Measurements from ENCODE around the gene CDCP1. TPM values are rescaled to one million over a fixed set of nuclear protein-coding genes. Genes with fewer than 3 reads are reported as not detected.
"Not testable (repeated sequence)": the region's sequence is repeated elsewhere in the genome, so short reads cannot be mapped to it uniquely, and the experiment has no call there.

CDCP1 gene
- total and polyA plus RNA-seq, 2 donors (not counting 1 experiment from before 2014, with no cell fraction given) = not detected

GRCh38 chr3:45140770-45141155 lies 5.4 kb downstream of the CDCP1 start:
- H3K27ac Mint-ChIP-seq; H4K20me1 ChIP-seq (ENCODE audit: control insufficient read depth, insufficient read depth, low read length, poor library complexity, severe bottlenecking); DNase-seq; ATAC-seq (ENCODE audit: low read depth); H3K4me3 Mint-ChIP-seq; H3K9ac ChIP-seq (ENCODE audit: low read length); H3K36me3 ChIP-seq (replicated peaks in 1 of 2; ENCODE audit: control extremely low read depth in 1 of 2, control insufficient read depth in 1 of 2, extremely low read depth in 1 of 2, insufficient read depth in 2 of 2, low read length in 1 of 2); H2AFZ ChIP-seq (ENCODE audit: insufficient read depth, low read depth, low read length, poor library complexity, severe bottlenecking); H3K9me3 ChIP-seq (ENCODE audit: control extremely low read depth in 1 of 3, control insufficient read depth in 2 of 3, insufficient read depth in 1 of 3, low read length in 2 of 3); H3K4me2 ChIP-seq (replicated peaks; ENCODE audit: low read depth, low read length, poor library complexity, severe bottlenecking); H3K4me3 ChIP-seq (ENCODE audit: control extremely low read depth in 1 of 5, extremely low read depth in 1 of 5, insufficient read depth in 1 of 5, low read depth in 2 of 5, low read length in 4 of 5); H3K79me2 ChIP-seq (ENCODE audit: control insufficient read depth, insufficient read depth, low read length); H3K9me3 Mint-ChIP-seq (ENCODE audit: insufficient read depth); POLR2A ChIA-PET; CTCF ChIA-PET; H3K27ac ChIP-seq (ENCODE audit: low read length in 2 of 2); intact Hi-C loops (cut with micrococcal nuclease): not testable (repeated sequence)
- Mint-ChIP-seq H3K4me1 (peaks cover 18% of the 10 kb centered on the region), H3K27me3 (peaks cover 41% of the 10 kb centered on the region)
- peaks cover 15 to 19% of the 10 kb centered on the region in 2 donors for H3K4me1 ChIP-seq (ENCODE audit: control insufficient read depth in 2 of 2, insufficient read depth in 2 of 2, low read length in 2 of 2)
- H3K27me3 ChIP-seq (replicated peaks in 1 of 4; ENCODE audit: control extremely low read depth in 1 of 4, control insufficient read depth in 3 of 4, insufficient read depth in 4 of 4, low read length in 3 of 4) = peaks cover 0 to 16% (median 7%) of the 10 kb centered on the region in 4 experiments
- 100% methylated on average over 1 of the region's 4 CpGs for WGBS (ENCODE audit: insufficient coverage)

GRCh38 chr3:45140141-45140769 lies 5.9 kb downstream of the CDCP1 start:
- no peak for DNase-seq
- Histone ChIP-seq H3K9ac (ENCODE audit: low read length) (no peak overlapping the region), H3K27me3 (replicated peaks in 1 of 4; ENCODE audit: control extremely low read depth in 1 of 4, control insufficient read depth in 3 of 4, insufficient read depth in 4 of 4, low read length in 3 of 4) (peaks cover 0 to 11% (median 5%) of the 10 kb centered on the region in 4 experiments), H3K4me3 (ENCODE audit: control extremely low read depth in 1 of 5, extremely low read depth in 1 of 5, insufficient read depth in 1 of 5, low read depth in 2 of 5, low read length in 4 of 5) (no peak overlapping the region), H3K4me1 (ENCODE audit: control insufficient read depth in 2 of 2, insufficient read depth in 2 of 2, low read length in 2 of 2) (peaks cover 10 to 14% of the 10 kb centered on the region in 2 donors), H3K4me2 (replicated peaks; ENCODE audit: low read depth, low read length, poor library complexity, severe bottlenecking) (no peak overlapping the region), H3K79me2 (ENCODE audit: control insufficient read depth, insufficient read depth, low read length) (no peaks in the 10 kb centered on the region), H3K27ac (ENCODE audit: low read length in 2 of 2) (no peak overlapping the region), H3K9me3 (ENCODE audit: control extremely low read depth in 1 of 3, control insufficient read depth in 2 of 3, insufficient read depth in 1 of 3, low read length in 2 of 3) (peaks cover 0 to under 1% (median 0%) of the 10 kb centered on the region in 3 donors), H2AFZ (ENCODE audit: insufficient read depth, low read depth, low read length, poor library complexity, severe bottlenecking) (no peak overlapping the region), H4K20me1 (ENCODE audit: control insufficient read depth, insufficient read depth, low read length, poor library complexity, severe bottlenecking) (no peaks in the 10 kb centered on the region), H3K36me3 (replicated peaks in 1 of 2; ENCODE audit: control extremely low read depth in 1 of 2, control insufficient read depth in 1 of 2, extremely low read depth in 1 of 2, insufficient read depth in 2 of 2, low read length in 1 of 2) (no peaks in the 10 kb centered on the region)
- peaks cover 37% of the 10 kb centered on the region for H3K27me3 Mint-ChIP-seq
- POLR2A ChIA-PET = no interaction called here
- H3K9me3 Mint-ChIP-seq (ENCODE audit: insufficient read depth) = no peaks in the 10 kb centered on the region
- no peak for TF ChIP-seq EZH2 (IDR thresholded peaks at IDR 0.05; ENCODE audit: borderline replicate concordance, insufficient read depth, low read depth, low read length, poor library complexity, severe bottlenecking)
- no peak for TF ChIP-seq CTCF (IDR thresholded peaks at IDR 0.05)
- no peak overlapping the region for H3K27ac Mint-ChIP-seq
- intact Hi-C loops (cut with micrococcal nuclease) = no loop called here
- WGBS (ENCODE audit: insufficient coverage) = no CpG with 5 or more reads among the region's 8 CpGs
- H3K4me1 Mint-ChIP-seq = peaks cover 15% of the 10 kb centered on the region
- ATAC-seq (ENCODE audit: low read depth) = no peak
- H3K4me3 Mint-ChIP-seq = no peak overlapping the region
- CTCF ChIA-PET = no interaction called here
